Spleen (tissue), 7 donors: ENCODE results near the gene SFXN5.
"Not testable (repeated sequence)": the region's sequence is repeated elsewhere in the genome, so short reads cannot be mapped to it uniquely, and the experiment has no call there.

ENCODE experiments used
- POLR2A ChIP-seq, 3 donors: fragments of 450-650 bp; IDR thresholded peaks; one replicate each; pipeline ENCODE4 v1.5.1; 2017; ENCODE audit warnings: antibody characterized with exemption in 3 of 3, mild to moderate bottlenecking in 1 of 3
- POLR2AphosphoS5 ChIP-seq, 3 donors: sonication (generic); formaldehyde crosslinking; IDR thresholded peaks; one replicate each; pipeline ENCODE4 v1.5.1; 2017; ENCODE audit warnings: antibody characterized with exemption in 3 of 3
- TF ChIP-seq, protein P1 (sequence below), 11 experiments: fragments of 200-600 bp in 7 of 11; fragments of 450-650 bp in 4 of 11; sonication (generic) in 4 of 11; IDR thresholded peaks in 8 of 11; conservative IDR thresholded peaks in 3 of 11; 1 replicate in 7 of 11; 2 replicates in 4 of 11; pipeline versions ENCODE4 v1.4.0 to v1.8.0; 2016 to 2021; ENCODE audit warnings: antibody characterized with exemption in 11 of 11, inconsistent platforms in 4 of 11, mild to moderate bottlenecking in 1 of 11
- donor health status: DM: no; HTN: no; CAD: no; lungs with moderate emphysema.
- donor health status: DM: no; HTN: no; CAD: no.
- donor health status: DM: no; HTN: no; CAD: no.

- TF ChIP-seq, protein P1, sequence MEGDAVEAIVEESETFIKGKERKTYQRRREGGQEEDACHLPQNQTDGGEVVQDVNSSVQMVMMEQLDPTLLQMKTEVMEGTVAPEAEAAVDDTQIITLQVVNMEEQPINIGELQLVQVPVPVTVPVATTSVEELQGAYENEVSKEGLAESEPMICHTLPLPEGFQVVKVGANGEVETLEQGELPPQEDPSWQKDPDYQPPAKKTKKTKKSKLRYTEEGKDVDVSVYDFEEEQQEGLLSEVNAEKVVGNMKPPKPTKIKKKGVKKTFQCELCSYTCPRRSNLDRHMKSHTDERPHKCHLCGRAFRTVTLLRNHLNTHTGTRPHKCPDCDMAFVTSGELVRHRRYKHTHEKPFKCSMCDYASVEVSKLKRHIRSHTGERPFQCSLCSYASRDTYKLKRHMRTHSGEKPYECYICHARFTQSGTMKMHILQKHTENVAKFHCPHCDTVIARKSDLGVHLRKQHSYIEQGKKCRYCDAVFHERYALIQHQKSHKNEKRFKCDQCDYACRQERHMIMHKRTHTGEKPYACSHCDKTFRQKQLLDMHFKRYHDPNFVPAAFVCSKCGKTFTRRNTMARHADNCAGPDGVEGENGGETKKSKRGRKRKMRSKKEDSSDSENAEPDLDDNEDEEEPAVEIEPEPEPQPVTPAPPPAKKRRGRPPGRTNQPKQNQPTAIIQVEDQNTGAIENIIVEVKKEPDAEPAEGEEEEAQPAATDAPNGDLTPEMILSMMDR (IDR thresholded peaks at IDR 0.05 in 8 of 11, conservative IDR thresholded peaks at IDR 0.05 in 3 of 11) = not testable (repeated sequence)
- not testable (repeated sequence) for TF ChIP-seq POLR2AphosphoS5, POLR2A (IDR thresholded peaks at IDR 0.05)
Measured at GRCh38 chr2:73119611-73120239, 48.2 kb upstream of the SFXN5 start.
